HG02588 (cell line): ENCODE data around the gene MAPK12.
A peak's percentile ranks its signal among the peaks of the same experiment; 100 is the strongest.
"Not testable (repeated sequence)": the region's sequence is repeated elsewhere in the genome, so short reads cannot be mapped to it uniquely, and the experiment has no call there.

Experiments used
- ATAC-seq: cut with Tn5 transposase; IDR thresholded peaks from one replicate; pipeline ENCODE4 v1.9.1; 2021; ENCODE audit warnings: mild to moderate bottlenecking, moderate library complexity; ENCODE audit not compliant: unreplicated experiment

Gene MAPK12

DNA sequence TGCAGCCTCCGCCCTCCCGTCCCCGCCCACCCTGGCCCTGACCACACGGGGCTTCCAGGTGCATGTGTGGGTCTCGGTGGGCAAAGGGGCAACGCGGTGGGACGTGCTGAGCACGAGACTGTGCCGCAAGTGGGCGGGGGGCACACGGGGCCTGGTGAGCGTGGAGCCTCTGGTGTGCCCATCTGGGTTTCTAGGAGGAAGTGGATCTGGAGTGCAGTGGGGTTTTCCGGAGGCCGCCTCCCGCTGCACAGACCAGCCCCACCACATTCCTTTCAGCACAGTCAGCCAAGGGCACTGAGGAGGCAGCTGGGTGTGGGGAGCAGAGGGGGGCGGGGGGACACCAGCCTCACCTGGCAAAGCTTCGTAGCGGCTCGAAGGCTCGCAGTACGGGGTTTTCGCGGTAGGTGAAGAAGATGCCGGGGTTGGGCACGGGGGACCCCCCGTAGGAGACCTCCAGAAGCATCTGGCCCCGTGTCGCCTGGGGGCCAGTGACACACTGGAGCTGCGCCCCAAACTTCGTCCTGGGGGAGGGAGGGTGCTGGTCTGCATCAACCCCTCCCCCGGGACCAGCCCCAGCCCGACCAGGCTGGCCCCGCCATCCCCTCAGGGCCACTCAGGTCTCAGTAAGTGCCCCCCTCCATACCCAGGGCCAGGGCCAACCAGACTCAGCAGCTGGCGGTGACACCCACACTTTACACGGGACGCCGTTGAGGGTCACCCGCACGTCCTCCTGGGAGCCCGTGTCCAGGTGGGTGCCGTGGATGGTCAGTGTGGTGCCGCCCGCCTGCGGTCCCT is 21.1 kb upstream of the MAPK12 start:
- no peak for ATAC-seq

DNA sequence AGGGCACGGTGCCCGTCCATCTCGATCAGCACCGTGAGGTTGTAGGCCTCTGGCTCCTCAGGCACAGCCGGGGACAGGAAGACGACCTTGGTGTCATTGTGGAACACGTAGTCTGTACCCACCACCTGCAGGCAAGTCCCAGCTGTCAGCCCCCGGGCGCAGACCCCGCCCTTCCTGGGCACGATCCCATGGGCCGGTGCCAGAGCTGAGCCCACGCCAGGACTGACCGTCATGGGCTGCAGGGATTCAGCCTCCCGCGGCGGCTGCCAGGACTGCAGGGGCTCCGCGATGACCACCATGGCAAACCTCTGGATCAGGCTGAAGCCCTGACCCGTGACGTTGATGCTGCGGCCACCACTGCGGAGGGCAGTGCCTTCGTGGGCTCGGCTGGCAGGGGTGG is 20.5 kb upstream of the MAPK12 start:
- ATAC-seq = no peak

DNA sequence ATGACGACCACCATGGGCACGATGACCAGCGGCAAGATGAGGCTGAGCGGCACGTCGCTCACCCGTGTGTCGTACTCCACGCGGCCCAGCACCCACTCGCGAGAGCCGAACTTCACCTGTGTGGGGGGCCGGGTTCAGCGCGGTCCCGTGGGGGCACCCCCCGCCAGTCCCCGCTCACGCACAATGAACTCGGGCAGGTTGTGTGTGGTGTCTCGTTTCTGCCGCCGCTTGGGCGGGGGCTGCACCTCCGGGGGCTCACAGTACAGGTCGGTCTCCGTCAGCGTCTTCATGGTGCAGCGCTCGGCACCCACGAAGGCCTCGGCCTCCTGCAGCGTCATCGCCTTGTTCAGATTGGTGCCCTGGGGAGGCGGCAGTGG is 19.9 kb upstream of the MAPK12 start:
- no peak for ATAC-seq

DNA sequence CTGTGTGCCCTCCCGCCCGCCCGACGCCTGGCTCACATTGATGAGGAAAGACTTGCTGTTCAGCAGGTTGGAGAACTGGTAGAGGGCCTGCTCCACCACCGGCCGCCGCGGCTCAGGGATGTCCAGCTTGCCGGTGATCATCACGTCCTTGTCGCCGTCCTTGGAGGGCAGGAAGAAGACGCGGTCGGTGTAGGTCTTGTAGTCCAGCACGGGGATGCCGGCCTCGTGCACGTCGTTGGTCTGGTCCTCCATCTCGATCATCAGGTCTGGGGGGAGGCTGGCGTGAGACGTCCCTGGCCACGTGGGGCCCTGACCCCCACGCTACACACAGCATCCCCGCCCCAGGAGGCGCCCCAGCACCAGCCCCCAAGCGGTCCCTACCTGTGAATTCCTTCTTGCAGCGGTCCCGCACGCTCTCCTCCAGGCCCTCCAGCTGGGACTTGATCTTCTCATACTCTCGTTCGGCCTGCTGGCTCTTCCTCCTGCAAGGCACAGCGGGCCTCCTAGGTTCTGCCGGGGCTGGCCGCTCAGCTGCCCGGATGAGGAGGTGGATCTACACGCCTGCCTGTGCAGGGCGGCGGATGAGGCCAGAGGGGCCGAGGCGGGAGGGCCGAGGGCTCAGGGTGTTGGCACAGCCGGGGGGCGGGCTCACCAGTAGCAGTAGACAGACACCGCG is 19.4 kb upstream of the MAPK12 start:
- ATAC-seq = no peak

DNA sequence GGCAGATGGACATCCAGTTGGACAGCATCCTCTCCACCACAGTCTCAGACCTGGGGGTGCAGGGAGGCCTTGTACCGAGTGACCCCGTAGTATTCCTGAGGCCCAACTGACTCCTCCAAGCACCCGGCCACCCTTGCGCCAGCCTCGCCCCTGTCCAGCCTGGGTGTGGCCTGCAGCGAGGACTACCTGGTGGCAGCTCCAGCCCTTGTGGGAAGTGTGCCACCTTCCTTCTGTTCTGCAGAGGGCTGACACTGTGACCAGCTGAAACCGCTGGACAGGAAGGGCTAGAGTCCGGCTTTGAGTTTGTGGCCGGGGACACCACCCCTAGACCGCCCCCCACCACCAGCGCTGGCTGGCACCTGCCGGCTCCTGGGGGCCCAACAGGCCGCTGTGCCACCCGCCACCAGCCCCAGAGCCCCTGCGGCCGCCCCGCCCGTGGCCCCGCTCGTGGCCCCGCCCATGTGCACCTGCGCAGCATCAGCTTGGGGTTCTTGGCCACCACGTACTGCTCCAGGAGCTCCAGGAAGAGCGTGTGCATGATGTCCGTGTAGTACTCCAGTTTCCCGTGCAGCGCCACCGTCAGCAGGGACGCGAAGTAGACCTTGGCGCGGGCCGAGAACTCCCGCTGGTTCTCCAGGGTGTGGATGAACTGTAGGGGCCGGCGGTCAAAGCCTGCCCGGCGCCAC is 18.7 kb upstream of the MAPK12 start:
- no peak for ATAC-seq

DNA sequence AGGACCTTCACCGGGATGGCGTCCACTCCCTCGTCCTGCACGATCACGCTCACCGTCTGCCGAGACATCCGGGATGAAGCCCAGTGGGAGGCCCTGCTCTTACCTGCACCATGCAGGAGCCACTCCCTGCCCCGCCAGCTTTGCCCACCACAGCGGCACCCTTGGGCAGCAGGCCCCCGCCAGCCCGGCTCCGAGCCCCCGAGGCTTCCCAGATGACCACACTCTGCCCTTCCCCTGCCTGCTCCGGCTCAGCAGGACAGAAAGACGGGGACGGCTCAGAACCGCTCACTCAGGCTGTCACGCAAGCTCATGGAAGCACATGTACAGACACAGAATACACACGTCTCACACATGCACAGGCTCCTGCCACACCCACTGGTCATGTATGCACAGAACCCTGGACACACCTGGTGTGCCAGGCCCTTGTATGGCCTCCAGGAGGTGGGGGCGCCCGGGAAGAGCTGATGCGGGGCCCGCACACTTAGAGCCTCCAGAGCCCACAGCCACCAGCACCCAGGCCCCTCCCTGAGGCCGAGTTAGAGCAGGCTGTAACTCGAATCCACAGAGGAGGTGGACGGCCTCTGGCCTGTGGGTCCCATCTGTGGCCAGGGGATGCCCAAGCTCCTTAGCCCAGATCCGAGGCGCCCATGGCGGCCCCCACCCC is 17.6 kb upstream of the MAPK12 start:
- ATAC-seq = no peak

DNA sequence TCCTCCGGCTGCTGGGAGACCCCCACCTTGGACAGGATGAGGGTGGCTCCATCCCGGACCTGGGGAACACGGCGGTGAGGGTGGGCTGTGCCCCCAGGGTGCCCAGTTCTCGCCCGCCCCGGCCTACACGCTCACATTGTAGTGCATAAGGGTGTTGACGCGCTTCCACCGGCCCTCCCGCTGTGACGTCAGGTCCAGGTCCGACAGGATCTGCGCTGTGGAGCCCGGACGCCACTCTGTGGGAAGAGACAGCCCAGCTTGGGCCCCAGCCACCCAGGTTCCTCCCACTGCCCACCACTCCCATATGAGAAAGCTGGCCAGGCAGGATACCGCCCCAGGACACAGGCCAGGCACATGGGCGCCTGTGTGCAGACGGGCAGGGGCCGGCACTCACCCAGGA is 17.0 kb upstream of the MAPK12 start:
- ATAC-seq = no peak

DNA sequence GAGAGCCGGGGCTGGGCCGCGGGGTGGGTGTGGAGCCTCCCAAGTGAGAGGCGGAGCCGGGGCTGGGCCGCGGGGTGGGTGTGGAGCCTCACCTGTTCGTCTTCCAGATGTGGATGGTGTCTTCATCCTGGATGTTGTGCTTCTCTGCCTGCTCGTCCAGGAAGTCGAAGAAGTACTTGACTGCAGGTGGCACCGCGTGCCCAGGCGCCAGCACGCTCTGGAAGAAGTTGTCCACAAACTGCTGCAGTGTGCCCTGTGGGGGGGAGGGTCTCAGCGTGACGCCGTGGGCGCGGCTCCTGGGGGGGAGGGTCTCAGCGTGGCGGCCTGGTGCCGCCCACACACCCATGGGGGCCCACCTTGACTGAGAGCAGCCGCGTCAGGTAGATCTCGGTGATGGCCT is 16.3 kb upstream of the MAPK12 start:
- no peak for ATAC-seq

DNA sequence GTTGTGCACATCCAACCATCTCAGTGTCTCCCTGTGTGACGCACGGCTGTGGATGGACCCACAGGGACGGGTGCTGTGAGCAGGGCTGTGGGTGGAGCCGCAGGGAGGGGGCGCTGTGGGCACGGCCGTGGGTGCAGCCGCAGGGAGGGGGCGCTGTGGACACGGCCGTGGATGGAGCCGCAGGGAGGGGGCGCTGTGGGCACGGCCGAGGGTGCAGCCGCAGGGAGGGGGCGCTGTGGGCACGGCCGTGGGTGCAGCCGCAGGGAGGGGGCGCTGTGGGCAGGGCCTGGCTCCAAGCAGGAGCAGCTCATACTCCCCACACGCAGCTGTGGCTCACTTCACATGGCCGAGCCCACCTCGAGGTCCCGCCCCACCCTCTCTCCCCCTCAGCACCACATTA is 14.7 kb upstream of the MAPK12 start:
- ATAC-seq = peak; percentile 61

DNA sequence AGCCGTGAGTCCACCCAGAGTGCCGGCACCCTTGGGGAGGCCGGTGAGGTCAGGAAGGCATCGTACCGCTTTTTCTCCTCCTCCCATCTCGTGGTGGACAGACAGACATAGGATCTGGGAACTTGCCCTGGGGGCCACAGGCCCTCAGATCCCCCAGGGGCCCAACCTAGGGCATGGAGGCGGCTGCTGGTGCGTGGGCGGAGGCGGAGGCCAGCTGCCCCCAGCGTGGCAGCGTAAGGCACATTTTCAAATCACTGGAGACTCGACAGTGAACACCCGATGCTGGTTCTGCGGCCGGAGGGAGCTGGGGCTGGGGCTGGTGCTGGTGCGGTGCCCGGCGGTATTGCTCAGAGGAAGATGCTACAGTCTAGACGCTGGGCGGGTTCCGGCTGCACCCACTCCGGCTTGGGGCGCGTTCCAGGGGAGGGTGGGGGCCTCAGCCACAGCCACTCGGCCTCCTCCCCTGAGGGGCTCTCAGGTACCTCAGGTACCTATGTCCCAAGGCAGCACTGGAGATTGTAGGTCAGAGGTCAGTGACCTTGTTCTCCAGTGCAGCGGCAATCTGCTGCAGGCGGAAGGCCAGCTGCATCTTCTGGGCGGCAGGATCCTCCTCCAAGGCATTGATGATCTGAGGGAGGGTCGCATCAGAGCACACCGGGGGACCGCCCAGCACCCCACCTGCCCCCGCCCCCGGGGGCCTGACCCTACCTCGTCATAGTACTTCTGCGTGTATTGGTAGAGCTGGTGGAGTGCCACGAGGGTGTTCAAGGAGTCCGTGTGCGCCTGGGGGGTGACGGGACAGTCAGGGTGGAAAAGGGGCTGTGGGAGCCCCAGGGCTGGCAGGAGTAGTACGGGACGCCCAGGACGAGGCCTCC is 13.9 kb upstream of the MAPK12 start:
- no peak for ATAC-seq

DNA sequence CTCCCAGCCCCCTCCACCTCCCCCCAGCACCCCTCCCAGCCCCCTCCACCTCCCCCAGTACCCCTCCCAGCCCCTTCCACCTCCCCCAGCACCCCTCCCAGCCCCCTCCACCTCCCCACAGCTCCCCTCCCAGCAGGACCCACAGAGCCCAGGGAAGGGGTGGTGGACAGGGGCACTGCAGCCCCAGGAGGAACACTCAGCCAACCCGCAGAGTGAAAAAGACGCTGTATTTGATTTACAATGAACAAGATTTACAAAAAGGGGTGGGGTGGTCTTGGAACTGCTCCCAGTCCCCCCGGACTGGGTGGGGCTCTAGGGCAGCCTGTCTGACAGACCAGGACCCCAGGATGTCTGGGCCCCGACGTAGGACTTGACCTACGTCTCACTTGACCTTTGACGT is 13.3 kb upstream of the MAPK12 start:
- ATAC-seq = no peak

DNA sequence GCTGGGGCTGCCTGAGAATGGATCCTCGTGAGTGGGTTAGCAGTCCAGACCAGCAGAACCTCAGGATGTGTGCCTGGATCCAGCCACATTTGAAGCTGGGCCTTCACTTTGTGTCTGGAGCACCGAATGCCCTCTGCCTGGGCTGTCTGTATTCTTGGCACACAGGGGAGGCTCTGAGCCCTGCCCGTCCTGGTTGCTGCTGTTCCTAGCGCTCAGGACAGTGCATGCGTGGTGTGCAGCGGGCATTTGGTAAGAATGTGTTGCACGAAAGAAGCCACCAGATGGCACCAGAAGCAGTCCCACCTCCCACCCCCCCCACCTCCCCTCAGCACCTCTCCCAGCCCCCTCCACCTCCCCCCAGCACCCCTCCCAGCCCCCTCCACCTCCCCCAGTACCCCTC is 12.8 kb upstream of the MAPK12 start:
- no peak for ATAC-seq

DNA sequence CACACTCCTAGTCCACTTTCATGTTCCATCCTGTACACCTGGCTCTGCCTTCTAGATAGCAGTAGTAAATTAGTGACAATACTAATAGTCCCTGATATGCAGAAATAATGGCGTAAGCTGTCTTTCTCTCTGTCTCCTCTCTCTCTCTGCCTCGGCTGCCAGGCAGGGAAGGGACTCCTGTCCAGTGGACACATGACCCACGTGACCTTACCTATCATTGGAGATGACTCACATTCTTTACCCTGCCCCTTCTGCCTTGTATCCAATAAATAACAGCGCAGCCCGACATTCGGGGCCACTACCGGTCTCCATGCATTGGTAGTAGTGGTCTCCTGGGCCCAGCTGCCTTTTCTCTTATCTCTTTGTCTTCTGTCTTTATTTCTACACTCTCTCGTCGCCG is 12.3 kb upstream of the MAPK12 start:
- ATAC-seq = not testable (repeated sequence)

DNA sequence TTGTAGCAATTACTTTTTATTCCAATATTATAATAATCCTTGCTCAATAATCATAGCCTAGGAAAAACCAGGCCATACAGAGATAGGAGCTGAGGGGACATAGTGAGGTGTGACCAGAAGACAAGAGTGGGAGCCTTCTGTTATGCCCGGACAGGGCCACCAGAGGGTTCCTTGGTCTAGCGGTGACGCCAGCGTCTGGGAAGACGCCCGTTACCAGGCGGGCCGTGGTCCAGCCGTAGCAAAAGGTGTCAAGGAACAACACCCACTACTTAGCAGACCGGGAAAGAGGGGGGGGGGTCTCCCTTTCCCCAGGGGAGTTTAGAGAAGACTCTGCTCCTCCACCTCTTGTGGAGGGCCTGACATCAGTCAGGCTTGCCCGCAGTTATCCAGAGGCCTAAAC is 11.9 kb upstream of the MAPK12 start:
- ATAC-seq = not testable (repeated sequence)

DNA sequence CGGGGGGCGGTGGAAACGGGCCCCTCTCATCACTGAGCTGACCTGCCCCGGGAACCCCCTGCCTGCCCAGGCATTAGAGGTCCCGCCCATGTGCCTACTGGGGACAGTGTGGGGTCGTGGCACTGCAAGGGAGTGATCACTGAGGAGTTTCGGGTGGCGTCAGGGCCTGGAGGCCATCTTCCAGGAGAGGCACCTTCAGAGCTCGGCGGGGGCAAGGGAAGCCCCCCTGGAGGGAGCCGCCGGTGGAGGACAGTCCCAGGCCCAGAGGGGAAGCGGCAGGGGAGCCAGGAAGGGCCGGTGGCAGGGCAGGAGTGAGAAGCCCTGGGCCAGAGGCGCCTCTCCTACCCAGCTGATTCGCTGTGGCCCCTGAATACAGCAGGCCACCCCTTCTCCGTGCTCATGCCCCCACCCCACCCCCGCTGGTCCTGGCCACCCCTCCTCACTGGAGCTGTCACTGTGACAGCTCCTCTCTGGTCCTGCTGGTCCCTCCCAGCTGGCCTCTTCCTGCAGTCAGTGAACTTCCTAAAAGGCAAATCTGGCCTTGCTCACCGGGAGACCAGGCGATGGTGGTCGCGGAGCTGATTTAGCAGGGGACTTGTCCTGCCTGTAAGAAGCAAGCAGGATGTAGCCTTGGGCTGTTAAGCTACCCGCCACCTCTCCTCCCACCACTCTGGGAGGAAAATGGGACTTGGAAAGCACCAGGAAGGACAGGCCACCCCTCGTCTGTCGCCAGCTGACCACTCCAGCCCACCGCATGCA is 10.7 kb upstream of the MAPK12 start:
- no peak for ATAC-seq

DNA sequence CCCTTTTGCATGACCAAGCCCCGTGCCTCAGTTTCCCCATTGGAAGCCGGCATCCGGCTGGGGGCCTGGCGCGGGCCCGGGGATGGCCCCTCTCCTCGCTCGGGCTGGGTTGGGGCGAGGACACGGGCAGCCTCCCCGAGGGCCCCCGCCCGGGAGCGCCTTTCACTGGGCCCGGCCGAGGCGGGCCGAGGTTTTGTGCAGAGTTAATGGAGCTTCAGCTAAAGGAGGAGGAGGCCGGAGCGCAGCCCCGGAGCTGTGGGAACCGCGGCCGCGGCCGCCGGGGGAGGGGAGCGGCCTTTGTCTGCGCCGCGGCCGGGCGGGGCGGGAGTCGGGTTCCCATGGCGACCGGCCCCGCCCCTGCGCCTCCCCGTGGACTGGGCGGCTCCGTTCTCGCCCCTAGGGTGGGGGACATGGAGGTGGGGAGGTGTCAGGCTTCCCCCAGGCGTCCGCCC is 10.1 kb upstream of the MAPK12 start:
- no peak for ATAC-seq

DNA sequence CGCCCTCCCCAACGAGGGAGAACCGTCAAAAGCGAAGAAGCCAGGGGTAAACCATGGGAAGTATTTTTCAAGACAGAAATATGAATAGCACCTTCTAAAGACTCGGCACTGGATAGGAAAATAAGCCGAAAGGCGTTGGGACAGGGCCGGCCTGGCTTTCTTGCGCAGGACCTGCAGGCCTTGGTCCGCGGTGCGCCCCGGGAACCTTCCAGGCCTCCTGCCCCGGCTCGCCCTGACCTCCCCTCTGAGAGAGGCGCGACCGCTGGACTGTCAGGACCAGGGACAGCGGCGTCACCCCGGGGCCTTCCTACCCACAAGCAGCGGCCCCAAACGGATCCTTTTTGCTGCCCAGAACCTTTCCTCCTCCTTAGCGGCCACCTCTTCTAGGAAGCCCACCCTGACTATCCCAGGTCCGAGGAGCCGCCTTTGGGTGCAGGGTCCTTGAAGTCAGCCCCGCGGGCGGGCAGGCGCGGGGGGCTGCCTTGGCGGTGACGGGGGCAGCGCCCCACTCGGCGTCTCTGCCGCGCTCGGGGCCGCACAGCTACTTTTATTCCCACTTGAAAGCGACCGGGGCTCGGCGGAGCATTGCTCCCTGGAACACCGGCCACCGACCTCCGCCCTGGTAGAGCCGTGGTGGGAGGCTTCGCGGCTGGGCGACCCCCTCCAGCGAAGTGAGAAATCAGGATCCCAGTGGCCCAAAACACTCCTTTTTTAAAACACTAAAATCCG is 9.3 kb upstream of the MAPK12 start:
- no peak for ATAC-seq

DNA sequence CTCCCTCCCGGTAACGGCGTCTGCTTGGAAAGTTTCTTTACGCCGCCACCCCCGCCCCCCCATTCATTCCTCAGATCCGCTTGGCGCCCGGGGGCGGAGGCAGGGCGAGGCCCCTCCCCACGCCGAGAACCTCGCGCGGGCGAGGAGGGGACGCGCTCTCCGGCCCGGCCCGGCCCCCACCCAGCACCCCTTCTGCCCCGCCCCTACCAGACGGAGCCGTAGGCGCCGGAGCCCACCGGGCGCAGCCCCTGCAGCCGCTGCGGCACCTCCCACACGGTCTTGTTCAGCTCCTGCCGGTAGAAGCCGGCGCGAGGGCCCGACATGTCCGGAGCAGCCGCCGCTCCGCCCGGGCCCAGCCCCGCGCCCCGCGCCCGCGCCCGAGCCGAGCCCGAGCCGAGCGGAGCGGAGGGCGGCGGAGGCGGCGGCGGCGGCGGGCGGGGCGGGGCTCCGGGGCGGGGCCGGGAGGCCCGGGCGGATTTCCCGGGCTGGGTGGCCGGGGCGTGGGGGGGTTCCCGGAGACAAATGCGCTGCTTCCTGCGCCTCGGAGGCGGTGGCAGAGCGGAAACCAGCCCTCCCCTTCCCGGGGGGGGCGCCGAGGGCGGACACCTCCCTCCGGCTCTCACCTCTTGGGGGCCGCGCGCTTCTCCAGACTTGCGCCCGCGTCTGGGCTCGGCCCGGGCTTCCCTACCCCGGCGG is 8.6 kb upstream of the MAPK12 start, which contains the start of gene MAPK11:
Gene MAPK11 (minus strand): TSS at position 411 of the 696 bp plus-strand sequence. CDS start 88 bp downstream, at position 323.
- no peak for ATAC-seq
